GM12892 (cell line): ENCODE results near the gene IRS2.

Experiments used
- POLR2A ChIP-seq: IDR thresholded peaks from 2 replicates; pipeline ENCODE4 v1.6.1; 2011; ENCODE audit warnings: low read depth, low read length, control low read depth
- POLR2AphosphoS5 ChIP-seq: IDR thresholded peaks from 2 replicates; pipeline ENCODE4 v1.6.1; 2011; ENCODE audit warnings: low read depth, low read length, control low read depth

- TF ChIP-seq POLR2AphosphoS5 = no peak
- no peak for TF ChIP-seq POLR2A
Measured at GRCh38 chr13:109833940-109834339, 47.6 kb upstream of the IRS2 start.
